Activated CD4-positive, alpha-beta T cell treated with anti-CD3 and anti-CD28 coated beads, Interleukin-2, amount 10 ng/mL, durations not matched to agents 24 days and 14 days (primary cell): Measurements from ENCODE around the gene HOXC12. TPM values are rescaled to one million over a fixed set of nuclear protein-coding genes. Genes with fewer than 3 reads are reported as not detected.

Experiments
- DNase-seq: peaks from one replicate; pipeline ENCODE4 v3.0.0; 2022
- H3K27ac Mint-ChIP-seq: one replicate; pipeline ENCODE4 v1.8.0; 2022; ENCODE audit warnings: mild to moderate bottlenecking, mixed read lengths
- H3K27me3 Mint-ChIP-seq: one replicate; pipeline ENCODE4 v1.8.0; 2022; ENCODE audit warnings: mixed read lengths
- H3K36me3 Mint-ChIP-seq: one replicate; pipeline ENCODE4 v1.8.0; 2022; ENCODE audit warnings: low read depth, mild to moderate bottlenecking, mixed read lengths
- H3K4me1 Mint-ChIP-seq: one replicate; pipeline ENCODE4 v1.8.0; 2021; ENCODE audit warnings: mixed read lengths
- H3K4me3 Mint-ChIP-seq: one replicate; pipeline ENCODE4 v1.8.0; 2022; ENCODE audit warnings: mild to moderate bottlenecking, moderate library complexity, mixed read lengths
- H3K9me3 Mint-ChIP-seq: one replicate; pipeline ENCODE4 v1.8.0; 2021; ENCODE audit warnings: mixed read lengths
- intact Hi-C: fragments of 100-400 bp; cut with micrococcal nuclease; formaldehyde crosslinking; loops from one replicate; pipeline ENCODE4 v1.15.1; 2023
- total RNA-seq: library from RNA; stranded (reverse); gene quantifications from 2 replicates; pipeline ENCODE4 v1.2.3, GENCODE V29; 2022

The HOXC12 gene
- total RNA-seq, 1 donor from 2014 or later, result not detected

GRCh38 chr12:54007538-54008259, 53.0 kb downstream of the HOXC12 start:
- no peaks in the 10 kb centered on the region for H3K36me3 Mint-ChIP-seq
- intact Hi-C loops, result loop anchor here (10.0 kb wide), 1 partner anchor 357 kb away; the partner anchor contains the start of gene GPR84
- no peak for DNase-seq
- H3K9me3 Mint-ChIP-seq, result no peaks in the 10 kb centered on the region
- no peak overlapping the region for H3K27ac Mint-ChIP-seq
- H3K4me1 Mint-ChIP-seq, result peaks cover 28% of the 10 kb centered on the region
- H3K4me3 Mint-ChIP-seq, result no peak overlapping the region
- peaks cover 92% of the 10 kb centered on the region for H3K27me3 Mint-ChIP-seq

- Mint-ChIP-seq H3K36me3 (no peaks in the 10 kb centered on the region), H3K4me1 (peaks cover 27% of the 10 kb centered on the region), H3K9me3 (no peaks in the 10 kb centered on the region), H3K4me3 (no peak overlapping the region), H3K27ac (no peak overlapping the region), H3K27me3 (peaks cover 92% of the 10 kb centered on the region)
- intact Hi-C loops, result loop anchor here (10.0 kb wide), 1 partner anchor 357 kb away; the partner anchor contains the start of gene GPR84
- DNase-seq, result no peak
These were observed 53.5 kb downstream of the HOXC12 start for GRCh38 chr12:54008260-54008552.

Other genes starting within 250 kb of the HOXC12 start
- gene CALCOCO1, start 227.5 kb upstream of the HOXC12 start, total RNA-seq, result 14.5 and 15.2 TPM in 2 replicates
- not detected in 2 replicates for gene CISTR, start 202.9 kb upstream of the HOXC12 start, total RNA-seq
- not detected in 2 replicates for gene HOXC13, start 16.1 kb upstream of the HOXC12 start, total RNA-seq
- gene HOXC11, start 18.2 kb downstream of the HOXC12 start, total RNA-seq, result not detected in 2 replicates
- not detected in 2 replicates for gene HOTAIR, start 20.1 kb downstream of the HOXC12 start, total RNA-seq
- gene HOXC10, start 30.2 kb downstream of the HOXC12 start, total RNA-seq, result not detected in 2 replicates
- gene HOXC9, start 45.3 kb downstream of the HOXC12 start, total RNA-seq, result not detected in 2 replicates
- gene HOXC8, start 54.1 kb downstream of the HOXC12 start, total RNA-seq, result not detected in 2 replicates
- not detected in 2 replicates for gene HOXC6, start 73.5 kb downstream of the HOXC12 start, total RNA-seq
- not detected in 2 replicates for gene HOXC5, start 78.1 kb downstream of the HOXC12 start, total RNA-seq
- gene HOXC4, start 98.9 kb downstream of the HOXC12 start, total RNA-seq, result not detected in 2 replicates
- gene SMUG1, start 234.1 kb downstream of the HOXC12 start, total RNA-seq, result 28.2 and 28.8 TPM in 2 replicates